HG03175 (cell line): ENCODE results near the gene CLCN6.

Experiments used
- ATAC-seq: cut with Tn5 transposase; IDR thresholded peaks from one replicate; pipeline ENCODE4 v1.9.1; 2021; ENCODE audit warnings: mild to moderate bottlenecking, moderate library complexity; ENCODE audit not compliant: unreplicated experiment

The CLCN6 gene

GRCh38 chr1:11847667-11848372, 41.8 kb downstream of the CLCN6 start, which contains the start of gene NPPA:
TSS of gene NPPA (minus strand) at chr1:11847783. CDS start at chr1:11847684, 99 bp downstream.
- ATAC-seq: no peak

GRCh38 chr1:11848373-11848700, 42.3 kb downstream of the CLCN6 start:
- ATAC-seq: no peak

GRCh38 chr1:11850156-11850555, 44.2 kb downstream of the CLCN6 start:
- no peak for ATAC-seq

DNA sequence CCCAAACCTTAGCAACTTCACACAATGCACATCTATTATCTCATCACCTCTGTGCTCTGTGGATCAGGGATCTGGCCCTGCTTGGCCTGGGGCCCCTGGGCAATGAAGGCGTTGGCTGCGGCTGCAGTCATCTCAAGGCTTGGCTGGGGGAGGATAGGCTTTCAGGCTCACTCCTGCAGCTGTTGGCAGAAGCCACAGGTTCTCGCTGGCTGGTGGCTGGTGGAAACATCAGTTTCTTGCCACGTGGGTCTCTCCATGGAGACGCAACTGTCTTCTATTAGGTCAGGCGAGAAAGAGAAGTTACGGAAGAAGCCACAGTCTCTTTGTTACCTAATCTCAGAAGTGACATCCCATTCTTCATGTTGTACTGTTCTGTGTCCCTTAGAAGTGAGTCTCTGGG, 45.2 kb downstream of the CLCN6 start:
- no peak for ATAC-seq

- ATAC-seq: no peak
Measured at GRCh38 chr1:11854519-11854918, 48.5 kb downstream of the CLCN6 start.

DNA sequence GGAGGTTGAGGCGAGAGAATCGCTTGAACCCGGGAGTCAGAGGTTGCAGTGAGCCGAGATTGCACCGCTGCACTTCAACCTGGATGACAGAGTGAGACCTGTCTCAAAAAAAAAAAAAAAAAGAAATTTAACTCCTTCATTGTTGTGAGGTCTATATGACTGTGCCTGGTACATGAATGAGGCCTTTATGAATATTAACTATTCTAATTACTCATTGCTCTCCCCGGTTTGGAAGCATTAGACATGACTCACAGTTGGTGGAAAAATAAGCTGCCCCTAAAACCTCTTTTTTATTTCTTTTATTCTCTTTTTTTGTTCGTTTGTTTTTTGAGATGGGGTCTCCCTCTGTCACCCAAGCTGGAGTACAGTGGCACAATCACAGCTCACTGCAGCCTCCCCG, 49.4 kb downstream of the CLCN6 start:
- ATAC-seq: no peak

GRCh38 chr1:11856698-11857097, 50.7 kb downstream of the CLCN6 start:
- ATAC-seq: no peak

DNA sequence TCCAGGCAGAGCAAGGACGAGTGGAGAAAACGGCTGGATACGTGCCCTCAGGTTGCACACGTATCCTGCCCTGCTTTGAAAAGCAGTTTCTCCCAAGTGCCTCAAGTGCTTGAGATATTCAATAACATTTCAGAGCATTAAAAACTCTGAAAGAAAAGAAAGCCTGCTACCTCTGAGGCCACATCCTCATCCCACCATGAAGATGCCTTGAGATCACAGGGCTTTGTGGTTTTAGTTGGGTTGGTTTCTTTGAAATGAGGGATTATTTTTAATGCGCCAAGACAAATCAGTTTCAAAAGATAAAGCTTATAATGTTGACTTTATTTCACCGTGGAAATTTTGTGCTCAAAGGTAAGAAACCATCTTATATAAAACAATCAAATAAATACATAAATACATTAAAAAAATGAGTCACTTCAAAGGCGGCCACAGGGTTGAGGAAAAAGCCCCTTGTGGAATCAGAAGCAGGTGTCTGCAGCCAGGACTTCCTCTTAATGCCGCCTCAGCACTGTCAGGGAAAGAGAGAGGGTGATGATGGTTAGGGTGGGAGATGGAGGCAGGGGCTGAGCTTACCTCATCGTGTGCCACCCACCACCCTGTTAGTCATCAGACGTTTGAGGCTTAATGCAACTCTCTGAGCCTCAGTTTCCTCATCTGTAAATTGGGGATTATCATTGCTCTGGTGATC, 51.3 kb downstream of the CLCN6 start:
- ATAC-seq: no peak

DNA sequence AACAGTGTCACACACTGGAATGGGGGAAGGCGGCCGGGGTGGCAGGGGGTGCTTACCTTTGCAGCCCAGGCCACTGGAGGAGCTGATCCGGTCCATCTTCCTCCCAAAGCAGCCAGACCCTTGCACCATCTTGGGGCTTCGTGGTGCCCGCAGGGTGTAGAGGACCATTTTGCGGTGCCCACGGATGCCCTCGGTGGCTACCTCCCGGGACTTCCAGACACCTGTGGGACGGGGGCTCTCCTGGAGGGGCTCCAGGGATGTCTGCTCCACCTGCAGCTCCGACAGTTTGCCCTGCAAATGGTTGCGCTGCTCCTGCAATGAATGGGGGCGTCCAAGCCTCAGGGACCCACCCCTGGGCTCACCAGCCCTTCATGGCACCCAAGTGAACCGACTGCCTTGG, 52.2 kb downstream of the CLCN6 start:
- ATAC-seq: no peak

DNA sequence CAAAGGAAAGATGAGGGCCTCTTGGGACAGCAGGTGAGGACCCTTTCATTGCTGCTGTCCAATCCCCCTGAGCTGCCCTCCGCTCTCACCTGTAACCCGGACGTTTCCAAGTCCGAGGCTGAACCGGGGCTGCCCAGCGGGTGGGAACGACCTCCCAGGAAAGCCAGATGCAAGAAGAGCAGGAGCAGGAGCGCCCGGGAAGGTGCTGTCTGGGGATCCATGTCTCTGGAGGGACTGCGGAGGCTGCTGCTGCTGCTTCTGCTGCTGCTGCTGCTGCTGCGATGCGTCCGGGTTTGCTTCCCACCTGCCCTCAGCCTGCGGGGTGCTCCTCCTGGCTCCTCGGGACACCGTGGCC, 52.6 kb downstream of the CLCN6 start, which contains the start of gene NPPB:
Gene NPPB, minus strand, starts transcription at position 333 of the 355 bp plus-strand sequence. Its CDS starts 112 bp downstream, at position 221.
- ATAC-seq: no peak

DNA sequence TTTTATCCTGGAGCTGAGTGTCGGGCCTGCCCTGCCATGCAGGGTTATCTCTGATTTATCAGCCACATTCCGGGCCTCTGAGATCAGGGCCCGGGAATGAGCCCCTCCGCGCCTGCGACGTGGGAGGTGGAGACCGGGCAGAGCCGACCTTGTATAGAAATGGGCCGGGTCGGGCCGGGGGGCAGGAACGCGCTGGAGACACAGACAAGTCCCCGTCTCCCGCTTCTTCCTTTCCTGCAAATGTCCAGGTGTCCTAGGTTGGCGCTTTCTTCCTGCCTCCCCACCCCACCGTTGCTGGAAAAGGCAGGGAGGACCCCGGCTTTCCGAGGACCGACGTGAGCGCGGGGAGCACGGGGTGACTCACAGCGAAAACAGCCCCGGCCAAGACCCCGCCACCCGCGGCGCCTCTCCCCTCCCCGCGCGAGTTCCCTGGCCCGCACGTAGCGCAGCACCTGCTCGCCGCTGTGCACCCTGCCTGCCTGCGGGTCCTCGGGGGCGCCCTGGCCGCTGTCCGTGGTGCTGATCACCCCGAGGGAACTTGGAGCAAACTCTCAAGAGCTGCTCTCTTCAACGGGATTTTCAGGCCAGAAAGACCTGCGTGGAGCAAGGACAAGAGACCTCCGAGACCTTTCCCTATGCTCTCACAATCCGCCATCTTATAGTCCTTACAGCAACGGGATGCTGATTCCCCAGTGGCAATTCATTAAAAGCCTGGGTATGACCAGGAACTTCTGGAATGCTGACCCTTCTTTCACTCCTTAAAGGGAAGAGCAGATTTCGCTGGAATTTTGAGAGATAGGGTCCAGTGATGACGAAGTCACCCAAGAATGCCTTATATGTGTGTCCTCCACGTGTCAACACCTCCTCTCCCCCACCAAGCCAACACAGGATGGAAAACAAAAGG, 53.2 kb downstream of the CLCN6 start:
- ATAC-seq: no peak

DNA sequence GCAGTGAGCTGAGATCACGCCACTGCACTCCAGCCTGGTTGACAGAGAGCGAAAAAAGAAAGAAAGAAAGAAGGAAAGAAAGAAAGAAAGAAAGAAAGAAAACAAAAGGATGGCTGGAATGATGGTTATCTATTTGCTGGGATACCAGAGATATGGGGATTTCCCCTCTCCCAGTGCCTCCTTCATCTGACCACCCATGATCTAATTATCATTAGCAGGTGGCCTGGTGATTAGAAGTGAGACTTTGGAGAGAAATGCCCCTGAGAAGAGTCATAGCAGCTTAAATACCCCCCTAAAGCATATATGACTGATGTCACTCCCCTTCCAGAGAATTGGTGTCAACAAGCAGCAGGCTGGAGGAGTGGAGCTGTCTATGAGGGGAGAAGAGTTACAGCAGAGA, 54.1 kb downstream of the CLCN6 start:
- ATAC-seq: no peak

DNA sequence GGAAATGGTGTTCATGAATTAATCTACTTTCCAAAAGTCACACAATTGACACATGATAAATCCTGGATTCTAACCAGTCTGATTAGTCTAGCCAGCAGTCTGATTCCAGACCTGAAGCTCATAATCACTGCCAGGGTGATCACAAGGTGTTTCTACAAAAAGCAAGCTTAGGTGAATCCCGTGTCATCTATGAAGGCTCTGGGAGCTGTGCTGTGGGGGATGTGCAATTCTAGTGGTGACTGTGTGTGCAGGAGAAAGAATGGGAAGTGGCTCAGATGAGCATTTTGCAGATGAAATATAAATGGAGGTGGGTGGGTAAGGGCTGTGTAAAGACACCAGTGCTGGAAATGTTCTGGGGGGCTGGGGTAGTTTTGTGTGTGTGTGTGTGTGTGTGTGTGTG, 54.6 kb downstream of the CLCN6 start:
- ATAC-seq: no peak

- no peak for ATAC-seq
Measured at GRCh38 chr1:11862890-11863289, 56.9 kb downstream of the CLCN6 start.

DNA sequence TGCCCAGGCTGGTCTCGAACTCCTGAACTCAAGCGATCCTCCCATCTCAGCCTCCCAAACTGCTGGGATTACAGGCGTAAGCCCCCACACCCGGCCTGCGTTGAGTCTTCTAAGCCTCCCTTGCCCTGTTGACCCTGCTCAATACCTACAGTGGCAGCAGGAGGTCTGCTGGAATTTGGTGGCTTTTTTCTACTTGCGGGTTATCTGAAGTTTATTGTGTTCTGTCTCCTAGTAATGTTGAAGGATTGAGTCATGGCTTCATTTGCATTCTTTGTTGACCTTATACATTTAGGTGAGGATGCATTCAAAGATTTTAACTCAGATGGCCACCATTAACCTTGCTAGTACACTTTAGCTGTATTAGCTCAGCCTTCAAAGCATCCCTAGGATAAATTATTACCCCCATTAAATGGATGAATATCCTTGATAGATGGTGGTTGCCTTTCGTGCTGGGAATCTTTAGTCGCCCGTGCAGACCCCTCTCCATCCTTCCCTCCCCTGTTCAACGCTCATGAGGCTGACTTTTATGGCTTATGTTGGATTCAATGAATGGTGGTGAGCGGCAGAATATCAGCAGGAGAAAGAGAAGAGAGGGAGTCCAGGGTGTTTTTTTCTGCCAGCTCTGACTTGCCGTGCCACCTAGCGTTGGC, 62.5 kb downstream of the CLCN6 start:
- ATAC-seq: no peak

- no peak for ATAC-seq
Measured at GRCh38 chr1:11869104-11869503, 63.1 kb downstream of the CLCN6 start.

DNA sequence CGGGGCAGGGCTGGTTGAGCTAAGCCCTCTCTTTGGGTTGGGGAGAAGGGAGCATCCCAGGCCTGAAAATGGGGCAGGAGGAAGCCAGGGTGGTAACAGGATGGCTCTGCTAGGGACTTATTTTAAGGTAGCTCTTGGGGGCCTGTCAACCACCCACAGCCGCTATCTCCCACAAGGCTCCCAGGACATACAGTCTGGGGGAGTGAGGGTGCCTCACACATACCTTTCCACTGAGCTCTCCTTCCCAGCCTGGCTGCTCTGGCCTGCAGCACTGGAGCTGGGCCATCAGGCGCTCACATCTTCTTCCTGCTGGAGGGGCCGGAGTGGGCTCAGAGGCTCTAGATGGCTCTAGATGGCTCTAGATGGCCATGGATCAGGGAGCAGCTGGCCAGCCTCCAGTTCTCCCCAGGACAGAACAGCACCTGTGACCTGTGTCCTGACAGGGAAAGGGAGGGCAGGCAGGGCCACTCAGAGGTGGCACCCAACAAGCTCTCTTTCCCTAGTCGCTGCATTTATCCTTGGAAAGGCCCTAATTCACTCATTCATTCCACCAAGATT, 63.7 kb downstream of the CLCN6 start:
- no peak for ATAC-seq

DNA sequence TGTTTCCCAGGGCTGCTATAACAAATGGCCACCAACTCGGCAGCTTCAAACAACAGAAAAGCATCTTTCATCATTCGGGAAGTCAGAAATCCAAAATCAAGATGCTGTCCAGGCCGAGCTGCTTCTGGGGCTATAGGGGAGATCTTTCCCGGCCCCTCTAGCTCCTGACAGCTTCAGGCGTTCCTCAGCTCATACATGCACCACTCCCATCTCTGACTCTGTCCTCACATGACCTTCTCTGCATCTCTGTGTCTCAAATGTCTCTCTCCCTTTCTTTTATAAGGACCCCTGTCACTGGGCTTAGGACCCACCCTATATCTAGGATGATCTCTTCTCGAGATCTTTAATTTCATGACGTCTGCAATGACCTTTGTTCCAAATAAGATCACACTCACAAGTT, 66.6 kb downstream of the CLCN6 start:
- ATAC-seq: no peak

- ATAC-seq: no peak
Measured at GRCh38 chr1:11873395-11874257, 67.6 kb downstream of the CLCN6 start.

DNA sequence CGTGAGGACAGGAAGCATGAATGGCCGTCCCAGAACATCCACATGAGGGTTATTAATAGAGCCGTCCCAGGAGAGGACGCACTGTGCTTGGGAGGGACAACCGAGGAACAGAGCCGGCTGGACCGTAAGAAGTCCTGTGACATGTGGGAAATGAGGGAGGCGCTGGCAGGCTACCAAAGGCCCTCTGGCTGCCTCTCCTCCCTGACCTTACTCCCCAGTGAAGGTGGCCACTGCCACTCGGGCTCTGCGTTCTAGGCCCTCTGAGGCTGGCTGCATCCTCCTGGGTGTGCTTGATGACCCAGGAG, 68.2 kb downstream of the CLCN6 start:
- no peak for ATAC-seq
